AG04449 (cell line): Measurements from ENCODE around the gene SUN3.

Experiments
- CTCF ChIA-PET: fragments of 350-600 bp; formaldehyde crosslinking; extraction: SDS; loops from one replicate; lab custom pipeline; 2021; ENCODE audit warnings: antibody characterized with exemption; lab: Yijun Ruan, JAX
- POLR2A ChIA-PET: fragments of 400-600, 350-600 bp; formaldehyde crosslinking; extraction: SDS; loops from one replicate; lab custom pipeline; 2020; ENCODE audit warnings: antibody characterized with exemption, inconsistent platforms; lab: Yijun Ruan, JAX
- DNase-seq: peaks from one replicate; pipeline ENCODE4 v3.0.0-alpha.2; 2010; ENCODE audit warnings: low read depth, low spot score
- H3K4me3 ChIP-seq: 2 replicates; pipeline ENCODE4 v1.5.1; 2011; ENCODE audit warnings: low read depth, mild to moderate bottlenecking, control low read depth, low read length
- TF ChIP-seq, protein P1 (sequence below): IDR thresholded peaks from one replicate; pipeline ENCODE4 v1.5.1; 2011; ENCODE audit warnings: mild to moderate bottlenecking, moderate library complexity, low read length, control low read depth, inconsistent platforms; ENCODE audit not compliant: insufficient read depth; ENCODE audit errors: missing control alignments

Gene SUN3

DNA sequence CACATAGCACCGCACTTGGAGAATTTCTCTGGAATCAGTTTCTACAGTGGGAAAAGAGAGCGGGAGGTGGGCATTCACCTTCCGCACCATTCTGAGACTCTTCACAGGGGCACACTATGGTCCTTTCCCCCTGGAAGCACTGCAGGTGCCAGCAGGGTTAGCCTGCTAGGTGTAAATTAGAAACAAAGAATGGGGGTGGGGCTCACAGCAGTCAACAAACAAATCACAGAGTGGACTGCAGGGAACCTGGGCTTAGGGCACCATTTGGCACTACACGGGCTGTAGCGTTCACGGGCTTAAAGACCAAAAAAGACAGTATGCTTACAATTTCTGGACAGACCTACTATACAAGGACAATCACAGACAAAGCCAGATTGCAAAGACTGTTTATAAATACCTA lies 72.7 kb downstream of the SUN3 start:
- DNase-seq: no peak
- POLR2A ChIA-PET: no interaction called here
- TF ChIP-seq, protein P1, sequence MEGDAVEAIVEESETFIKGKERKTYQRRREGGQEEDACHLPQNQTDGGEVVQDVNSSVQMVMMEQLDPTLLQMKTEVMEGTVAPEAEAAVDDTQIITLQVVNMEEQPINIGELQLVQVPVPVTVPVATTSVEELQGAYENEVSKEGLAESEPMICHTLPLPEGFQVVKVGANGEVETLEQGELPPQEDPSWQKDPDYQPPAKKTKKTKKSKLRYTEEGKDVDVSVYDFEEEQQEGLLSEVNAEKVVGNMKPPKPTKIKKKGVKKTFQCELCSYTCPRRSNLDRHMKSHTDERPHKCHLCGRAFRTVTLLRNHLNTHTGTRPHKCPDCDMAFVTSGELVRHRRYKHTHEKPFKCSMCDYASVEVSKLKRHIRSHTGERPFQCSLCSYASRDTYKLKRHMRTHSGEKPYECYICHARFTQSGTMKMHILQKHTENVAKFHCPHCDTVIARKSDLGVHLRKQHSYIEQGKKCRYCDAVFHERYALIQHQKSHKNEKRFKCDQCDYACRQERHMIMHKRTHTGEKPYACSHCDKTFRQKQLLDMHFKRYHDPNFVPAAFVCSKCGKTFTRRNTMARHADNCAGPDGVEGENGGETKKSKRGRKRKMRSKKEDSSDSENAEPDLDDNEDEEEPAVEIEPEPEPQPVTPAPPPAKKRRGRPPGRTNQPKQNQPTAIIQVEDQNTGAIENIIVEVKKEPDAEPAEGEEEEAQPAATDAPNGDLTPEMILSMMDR: no peak
- H3K4me3 ChIP-seq: no peak overlapping the region
- CTCF ChIA-PET: interaction anchor here (1.2 to 3.7 kb wide), 4 partner anchors 10 to 199 kb away, joined by 4 to 34 read pairs (median 8); no protein-coding TSS in a partner anchor

DNA sequence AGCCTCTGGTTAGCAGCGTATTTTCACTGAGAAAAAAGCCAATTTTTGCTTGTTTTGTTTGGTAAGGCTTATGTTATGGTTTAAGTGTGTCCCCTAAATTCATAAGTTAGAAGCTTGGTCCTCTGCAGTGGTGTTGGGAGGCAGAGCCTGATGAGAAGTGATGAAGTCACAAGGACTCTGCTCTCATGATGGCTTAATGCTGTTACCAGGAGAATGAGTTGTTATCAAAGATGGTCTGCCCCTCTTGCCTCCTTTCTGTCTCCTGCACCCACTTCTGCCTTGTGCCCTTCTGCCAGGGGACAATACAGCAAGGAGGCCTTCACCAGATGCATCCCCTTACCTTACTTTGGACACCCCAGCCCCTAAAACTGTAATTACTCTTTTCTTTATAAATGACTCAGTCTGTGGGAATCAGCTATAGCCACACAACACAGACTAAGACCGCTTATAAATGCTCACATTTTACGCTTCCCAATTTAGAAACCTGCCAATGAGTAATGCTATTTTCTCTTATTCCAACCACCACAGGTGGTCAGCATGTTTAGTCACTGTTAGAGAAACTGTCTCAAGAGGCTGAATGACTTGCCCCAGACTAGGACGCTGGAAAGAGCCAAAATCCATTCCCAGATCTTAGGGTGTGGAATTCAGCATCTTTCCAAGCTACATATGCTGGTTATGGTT lies 74.5 kb downstream of the SUN3 start:
- ChIA-PET CTCF (interaction anchor here (0.9 to 12.5 kb wide), 6 partner anchors 10 to 200 kb away, joined by 3 to 286 read pairs (median 4); no protein-coding TSS in a partner anchor), POLR2A (interaction anchor here (1.5 kb wide), 1 partner anchor 9 kb away, joined by 4 read pairs; no protein-coding TSS in a partner anchor)
- TF ChIP-seq, protein P1: no peak
- no peak for DNase-seq
- no peak overlapping the region for H3K4me3 ChIP-seq

DNA sequence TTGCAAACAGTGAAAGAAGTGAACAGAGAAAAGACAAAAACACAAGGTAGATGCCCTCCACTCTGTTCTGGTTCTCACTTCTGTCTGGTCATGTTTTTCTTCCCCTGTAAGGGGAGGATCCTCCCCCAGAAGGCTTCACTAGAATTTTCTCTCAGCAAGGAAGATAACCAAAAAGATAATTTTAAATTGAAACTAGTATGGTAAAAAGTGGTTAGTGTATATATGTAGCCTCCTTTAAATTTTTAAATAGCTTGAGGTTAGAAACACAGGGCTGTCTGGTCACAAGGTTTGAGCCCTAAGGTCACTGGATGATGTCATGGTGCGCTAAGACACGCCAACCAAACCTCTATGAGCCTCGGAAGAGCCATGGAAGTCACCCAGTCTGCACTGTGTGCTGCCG lies 75.1 kb downstream of the SUN3 start:
- DNase-seq: no peak
- ChIA-PET CTCF (interaction anchor here (1.0 to 12.5 kb wide), 5 partner anchors 9 to 201 kb away, joined by 3 to 286 read pairs (median 4); no protein-coding TSS in a partner anchor), POLR2A (interaction anchor here (1.5 kb wide), 1 partner anchor 9 kb away, joined by 4 read pairs; no protein-coding TSS in a partner anchor)

DNA sequence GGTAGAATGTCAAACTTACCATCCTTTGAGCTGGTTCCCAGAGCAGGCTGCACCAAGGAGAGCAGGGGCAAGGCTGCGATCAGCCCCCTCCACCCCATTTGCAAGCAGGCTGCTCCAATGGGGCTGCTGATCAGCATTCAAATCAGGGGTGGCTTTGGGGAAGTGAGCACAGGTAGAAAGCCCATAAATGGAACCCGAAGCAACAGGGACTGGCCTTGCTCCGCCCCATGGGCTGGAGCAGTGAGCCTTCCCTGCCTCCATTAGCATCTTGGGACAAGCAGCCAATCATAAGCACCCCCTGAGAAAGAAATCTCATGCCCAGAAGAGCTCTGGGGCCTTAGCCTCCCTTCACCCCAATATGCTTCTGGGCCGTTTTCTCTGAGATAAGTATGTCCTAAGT lies 76.7 kb downstream of the SUN3 start:
- ChIA-PET POLR2A (no interaction called here), CTCF (interaction anchor here (0.6 to 13.2 kb wide), 6 partner anchors 8 to 204 kb away, joined by 3 to 286 read pairs (median 19); no protein-coding TSS in a partner anchor)
- DNase-seq: no peak
- H3K4me3 ChIP-seq: no peak overlapping the region
- TF ChIP-seq, protein P1: no peak

More for the DNA sequence above, 75.1 kb downstream of the SUN3 start:
- TF ChIP-seq, protein P1: no peak
- no peak overlapping the region for H3K4me3 ChIP-seq

DNA sequence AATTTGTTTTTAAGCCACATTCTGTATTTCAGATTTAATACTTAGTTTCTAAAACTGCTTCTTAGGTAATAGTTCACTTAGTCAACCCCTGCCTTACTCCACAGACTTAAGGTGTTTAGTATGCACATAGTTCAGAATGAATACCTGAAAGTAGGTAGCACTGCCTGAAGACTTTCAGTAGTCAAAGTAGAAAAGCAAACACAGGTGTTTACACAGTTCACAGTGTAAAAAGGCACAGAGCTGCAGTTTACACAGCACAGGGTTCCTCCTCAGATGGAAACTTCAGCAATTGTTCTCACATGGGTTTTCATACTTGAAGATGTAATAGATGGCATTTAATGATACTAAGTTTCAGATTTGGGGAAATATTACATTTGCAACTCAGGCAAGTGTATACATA lies 77.5 kb downstream of the SUN3 start:
- TF ChIP-seq, protein P1: no peak
- DNase-seq: no peak
- POLR2A ChIA-PET: no interaction called here
- H3K4me3 ChIP-seq: no peak overlapping the region
- CTCF ChIA-PET: interaction anchor here (1.4 to 13.2 kb wide), 3 partner anchors 17 to 205 kb away, joined by 4 to 286 read pairs (median 240); no protein-coding TSS in a partner anchor

DNA sequence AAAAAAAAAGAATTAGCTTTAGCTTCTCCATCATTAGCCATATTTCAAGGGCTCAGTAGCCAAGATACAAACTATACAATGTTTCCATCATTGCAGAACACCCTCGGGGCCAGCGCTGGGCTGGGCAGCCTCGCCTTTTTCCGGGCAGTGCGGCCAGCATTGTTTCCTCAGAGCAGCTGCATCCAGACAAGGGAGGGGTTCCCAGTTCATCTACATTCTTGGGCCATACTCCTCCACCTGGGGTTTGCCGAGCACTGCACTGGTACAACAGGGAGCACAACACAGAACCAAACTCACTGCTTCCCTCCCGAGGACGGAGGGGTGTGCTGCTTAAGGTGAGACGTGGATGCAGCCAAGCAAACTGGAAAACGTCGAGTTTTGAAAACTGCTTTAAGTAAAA lies 78.2 kb downstream of the SUN3 start:
- ChIA-PET CTCF (interaction anchor here (1.4 to 13.2 kb wide), 3 partner anchors 18 to 205 kb away, joined by 4 to 286 read pairs (median 240); no protein-coding TSS in a partner anchor), POLR2A (interaction anchor here (0.8 kb wide), 1 partner anchor 180 kb away, joined by 3 read pairs; no protein-coding TSS in a partner anchor)
- TF ChIP-seq, protein P1: no peak
- H3K4me3 ChIP-seq: no peak overlapping the region
- DNase-seq: no peak
